GM19023 (cell line): Measurements from ENCODE around the gene LCN10.
"Not testable (repeated sequence)": the region's sequence is repeated elsewhere in the genome, so short reads cannot be mapped to it uniquely, and the experiment has no call there.

ENCODE experiments used
- ATAC-seq: cut with Tn5 transposase; IDR thresholded peaks from one replicate; pipeline ENCODE4 v1.9.1; 2021; ENCODE audit warnings: mild to moderate bottlenecking, moderate library complexity; ENCODE audit not compliant: unreplicated experiment

Gene LCN10

GRCh38 chr9:136773386-136774044, 30.8 kb upstream of the LCN10 start:
- ATAC-seq = no peak

- no peak for ATAC-seq
Measured at GRCh38 chr9:136771907-136772415, 29.2 kb upstream of the LCN10 start.

GRCh38 chr9:136769710-136770191, 27.0 kb upstream of the LCN10 start:
- no peak for ATAC-seq

GRCh38 chr9:136766410-136767120, 23.8 kb upstream of the LCN10 start:
- not testable (repeated sequence) for ATAC-seq

GRCh38 chr9:136765745-136766409, 23.1 kb upstream of the LCN10 start:
- ATAC-seq = peak; percentile 63

- ATAC-seq = no peak
Measured at GRCh38 chr9:136765041-136765440, 22.3 kb upstream of the LCN10 start.

GRCh38 chr9:136764301-136764891, 21.7 kb upstream of the LCN10 start, which contains the start of gene LCN15:
Gene LCN15, minus strand, starts transcription at chr9:136764518. Its CDS starts 30 bp downstream, at chr9:136764488.
- ATAC-seq = no peak

GRCh38 chr9:136763649-136764035, 20.9 kb upstream of the LCN10 start:
- no peak for ATAC-seq

- no peak for ATAC-seq
Measured at GRCh38 chr9:136762915-136763648, 20.3 kb upstream of the LCN10 start.

- no peak for ATAC-seq
Measured at GRCh38 chr9:136762221-136762691, 19.5 kb upstream of the LCN10 start.

GRCh38 chr9:136761545-136761981, 18.8 kb upstream of the LCN10 start:
- no peak for ATAC-seq

- ATAC-seq = not testable (repeated sequence)
Measured at GRCh38 chr9:136760834-136761544, 18.2 kb upstream of the LCN10 start.

GRCh38 chr9:136760424-136760823, 17.7 kb upstream of the LCN10 start:
- no peak for ATAC-seq

- no peak for ATAC-seq
Measured at GRCh38 chr9:136759436-136760325, 16.9 kb upstream of the LCN10 start.

GRCh38 chr9:136759001-136759400, 16.3 kb upstream of the LCN10 start:
- no peak for ATAC-seq

- ATAC-seq = no peak
Measured at GRCh38 chr9:136757751-136758140, 15.0 kb upstream of the LCN10 start.

- ATAC-seq = no peak
Measured at GRCh38 chr9:136757328-136757727, 14.6 kb upstream of the LCN10 start.

- no peak for ATAC-seq
Measured at GRCh38 chr9:136756836-136757235, 14.1 kb upstream of the LCN10 start.

GRCh38 chr9:136756134-136756438, 13.3 kb upstream of the LCN10 start:
- ATAC-seq = no peak
